Type B pancreatic cell (in vitro differentiated cells): ENCODE measurements around the gene GPR162. TPM values are rescaled to one million over a fixed set of nuclear protein-coding genes. Genes with fewer than 3 reads are reported as not detected.
A peak's percentile ranks its signal among the peaks of the same experiment; 100 is the strongest.

Experiments used
- DNase-seq: peaks from one replicate; pipeline ENCODE4 v3.0.0; 2021; ENCODE audit warnings: mixed read lengths; ENCODE audit not compliant: unreplicated experiment; ENCODE audit errors: extremely low spot score
- H3K27ac Mint-ChIP-seq: 2 replicates; pipeline ENCODE4 v1.8.0; 2021; ENCODE audit warnings: mild to moderate bottlenecking, mixed read lengths
- H3K27me3 Mint-ChIP-seq: 2 replicates; pipeline ENCODE4 v1.8.0; 2021; ENCODE audit warnings: mixed read lengths
- H3K36me3 Mint-ChIP-seq: 2 replicates; pipeline ENCODE4 v1.8.0; 2021; ENCODE audit warnings: mixed read lengths
- H3K4me1 Mint-ChIP-seq: one replicate; pipeline ENCODE4 v1.8.0; 2021; ENCODE audit warnings: mixed read lengths; ENCODE audit not compliant: unreplicated experiment
- H3K4me3 Mint-ChIP-seq: 2 replicates; pipeline ENCODE4 v1.8.0; 2021; ENCODE audit warnings: mild to moderate bottlenecking, mixed read lengths
- H3K9me3 Mint-ChIP-seq: 2 replicates; pipeline ENCODE4 v1.8.0; 2021; ENCODE audit warnings: mixed read lengths
- CTCF ChIP-seq: fragments of 200-600 bp; sonication (generic); conservative IDR thresholded peaks from 2 replicates; pipeline ENCODE4 v1.5.0; 2021; ENCODE audit warnings: antibody characterized with exemption, mild to moderate bottlenecking
- total RNA-seq: library from RNA; stranded (reverse); gene quantifications from 2 replicates; pipeline ENCODE4 v1.2.1, GENCODE V29; 2021; ENCODE audit warnings: low replicate concordance

Gene GPR162
- total RNA-seq, 1 donor from 2014 or later = 17.8 TPM

- DNase-seq = no peak
- TF ChIP-seq CTCF = no peak
- Mint-ChIP-seq H3K9me3 (no peaks in the 10 kb centered on the region), H3K4me3 (peak overlapping the region; percentile 98), H3K4me1 (peaks cover 20% of the 10 kb centered on the region), H3K36me3 (peaks cover 13% of the 10 kb centered on the region), H3K27me3 (peaks cover 31% of the 10 kb centered on the region), H3K27ac (peak overlapping the region; percentile 90)
These were observed 7.3 kb downstream of the GPR162 start for GRCh38 chr12:6828781-6829535.

- peak; percentile 47 for TF ChIP-seq CTCF
- Mint-ChIP-seq H3K27ac (peak overlapping the region; percentile 90), H3K36me3 (peaks cover 17% of the 10 kb centered on the region), H3K4me3 (peak overlapping the region; percentile 98), H3K27me3 (peaks cover 26% of the 10 kb centered on the region), H3K4me1 (peaks cover 20% of the 10 kb centered on the region), H3K9me3 (no peaks in the 10 kb centered on the region)
- DNase-seq = no peak
These were observed 8.1 kb downstream of the GPR162 start for GRCh38 chr12:6829536-6830220.

DNA sequence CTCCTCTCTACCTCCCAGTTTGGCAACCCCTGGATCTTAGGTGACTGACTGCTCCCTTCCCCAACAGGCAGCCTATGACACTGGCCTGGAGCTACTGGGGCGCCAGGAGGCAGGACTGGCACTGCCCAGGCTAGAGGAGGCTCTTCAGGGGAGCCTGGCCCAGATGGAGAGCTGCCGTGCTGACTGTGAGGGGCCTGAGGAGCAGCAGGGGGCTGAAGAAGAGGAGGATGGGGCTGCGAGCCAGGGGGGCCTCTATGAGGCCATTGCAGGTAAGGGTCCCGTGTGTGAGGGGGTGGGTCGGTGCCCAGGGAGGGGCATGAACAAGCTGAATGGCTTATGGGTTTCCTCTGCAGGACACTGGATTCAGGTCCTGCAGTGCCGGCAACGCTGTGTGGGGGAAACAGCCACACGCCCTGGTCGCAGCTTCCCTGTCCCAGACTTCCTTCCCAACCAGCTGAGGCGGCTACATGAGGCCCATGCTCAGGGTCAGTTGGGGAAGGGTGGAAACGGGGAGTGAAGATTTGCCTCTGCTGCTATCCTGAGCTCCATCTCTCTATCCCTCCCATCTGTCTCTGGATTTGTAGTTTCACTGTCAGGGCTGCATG, 8.8 kb downstream of the GPR162 start:
- Mint-ChIP-seq H3K27me3 (peaks cover 19% of the 10 kb centered on the region), H3K4me3 (peak overlapping the region; percentile 98), H3K27ac (no peak overlapping the region), H3K9me3 (no peaks in the 10 kb centered on the region), H3K4me1 (peaks cover 14% of the 10 kb centered on the region), H3K36me3 (peaks cover 19% of the 10 kb centered on the region)
- no peak for DNase-seq
- TF ChIP-seq CTCF = no peak

GRCh38 chr12:6830999-6831398, 9.4 kb downstream of the GPR162 start:
- Mint-ChIP-seq H3K4me1 (peaks cover 10% of the 10 kb centered on the region), H3K27me3 (peaks cover 15% of the 10 kb centered on the region), H3K9me3 (no peaks in the 10 kb centered on the region), H3K4me3 (peak overlapping the region; percentile 79), H3K36me3 (peaks cover 22% of the 10 kb centered on the region), H3K27ac (no peak overlapping the region)
- TF ChIP-seq CTCF = no peak
- no peak for DNase-seq

- Mint-ChIP-seq H3K4me3 (peak overlapping the region; percentile 48), H3K9me3 (no peaks in the 10 kb centered on the region), H3K27ac (no peak overlapping the region), H3K27me3 (peaks cover 15% of the 10 kb centered on the region), H3K36me3 (peaks cover 25% of the 10 kb centered on the region), H3K4me1 (peaks cover 10% of the 10 kb centered on the region)
- TF ChIP-seq CTCF = no peak
- no peak for DNase-seq
These were observed 9.9 kb downstream of the GPR162 start for GRCh38 chr12:6831450-6831995.
